Stimulated activated CD4-positive, alpha-beta T cell treated with anti-CD3 and anti-CD28 coated beads, Interleukin-2, amount 100 ng/mL, for 48 hours (primary cell): Measurements from ENCODE around the gene TRIO.

Source experiments
- DNase-seq, 2 donors: peaks; one replicate each; pipeline ENCODE4 v3.0.0-alpha.2; 2020

The TRIO gene

DNA sequence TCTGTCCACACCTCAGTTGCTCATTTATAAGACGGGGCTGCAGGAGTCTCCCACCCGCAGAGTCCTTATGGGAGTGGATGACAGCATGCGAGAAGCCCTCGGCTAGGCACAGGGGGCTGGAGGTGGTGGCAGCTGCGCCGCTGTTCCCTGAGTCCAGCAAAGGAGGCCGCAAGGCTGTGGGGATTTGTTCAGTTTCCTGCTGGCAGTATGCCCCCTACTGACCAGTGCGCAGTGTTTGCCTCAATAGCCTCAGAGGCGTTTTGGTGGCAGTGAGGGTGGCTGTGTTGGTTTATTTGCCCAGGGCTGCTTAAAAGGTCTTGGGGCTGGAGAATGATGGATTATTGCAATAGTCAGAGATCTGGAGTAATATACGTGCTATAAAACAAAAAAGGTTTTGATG is 262.1 kb downstream of the TRIO start:
- no peak for DNase-seq

GRCh38 chr5:14405706-14406553 is 262.8 kb downstream of the TRIO start:
- DNase-seq = no peak

- DNase-seq = no peak
Observed at GRCh38 chr5:14406554-14406849, 263.4 kb downstream of the TRIO start.

- DNase-seq = no peak
Observed at GRCh38 chr5:14407051-14407450, 263.9 kb downstream of the TRIO start.

DNA sequence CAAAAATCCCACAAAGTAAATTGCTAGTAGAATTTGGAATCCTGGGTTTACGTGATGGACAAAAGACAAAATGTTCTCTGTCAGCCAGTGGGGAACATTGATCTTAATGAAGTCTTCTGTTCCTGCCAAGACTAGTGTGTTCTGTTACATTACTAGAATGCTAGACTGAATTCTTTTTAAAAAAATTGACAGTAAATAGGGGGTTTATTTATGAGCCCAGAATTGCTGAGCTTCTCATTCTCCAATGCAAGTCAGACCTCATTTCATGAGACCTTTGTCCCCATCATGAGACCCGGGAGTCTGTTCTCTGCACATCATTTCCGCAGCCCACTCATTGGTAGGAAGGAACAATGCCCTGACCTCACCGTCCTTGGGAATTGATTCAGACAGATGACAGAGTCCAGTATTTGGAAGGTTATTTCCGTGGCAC is 264.6 kb downstream of the TRIO start:
- no peak for DNase-seq

DNA sequence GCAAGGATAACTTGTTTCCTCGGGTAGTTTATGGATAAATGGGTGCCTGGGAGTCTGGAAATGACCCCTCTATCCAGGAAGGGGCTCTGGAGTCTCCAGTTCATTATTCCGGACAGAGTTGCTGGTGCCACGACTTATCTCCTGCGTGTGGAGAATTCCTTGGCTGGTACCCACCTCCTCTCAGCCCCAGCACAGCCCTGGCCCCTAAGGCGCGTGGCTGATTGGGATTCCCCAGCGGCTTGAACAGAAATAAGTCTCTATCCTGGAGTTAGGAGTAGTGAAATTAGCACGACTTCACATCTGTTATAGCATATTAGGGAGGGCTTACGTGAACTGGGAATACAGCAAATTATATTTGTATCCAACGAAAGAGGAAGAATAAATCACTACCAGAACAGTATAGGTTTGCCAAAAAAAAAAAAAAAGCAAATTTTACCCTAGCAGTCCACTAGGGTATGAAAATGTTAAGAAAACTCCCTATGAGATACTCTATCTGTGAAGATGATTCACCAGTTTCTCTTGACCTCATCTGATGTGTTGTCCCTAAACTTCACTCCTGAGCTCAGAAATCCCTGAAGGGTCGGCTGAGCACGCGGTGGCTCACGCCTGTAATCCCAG is 265.9 kb downstream of the TRIO start:
- no peak for DNase-seq

DNA sequence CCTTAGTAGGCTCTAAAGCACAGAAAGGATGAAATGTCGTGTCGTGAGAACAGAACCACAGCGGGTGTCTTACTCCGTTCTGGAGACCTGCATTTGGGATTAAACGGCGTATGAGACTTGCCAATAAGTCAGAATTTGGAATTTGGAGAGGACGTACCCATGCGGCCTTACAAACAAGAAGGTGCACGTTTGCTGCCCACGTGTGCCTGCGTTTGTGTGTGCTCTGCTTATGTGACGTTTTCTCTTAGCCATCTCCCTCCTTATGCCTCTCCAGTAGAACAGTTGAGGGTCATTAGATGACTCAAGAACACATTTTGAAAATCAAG is 266.9 kb downstream of the TRIO start:
- DNase-seq = no peak

DNA sequence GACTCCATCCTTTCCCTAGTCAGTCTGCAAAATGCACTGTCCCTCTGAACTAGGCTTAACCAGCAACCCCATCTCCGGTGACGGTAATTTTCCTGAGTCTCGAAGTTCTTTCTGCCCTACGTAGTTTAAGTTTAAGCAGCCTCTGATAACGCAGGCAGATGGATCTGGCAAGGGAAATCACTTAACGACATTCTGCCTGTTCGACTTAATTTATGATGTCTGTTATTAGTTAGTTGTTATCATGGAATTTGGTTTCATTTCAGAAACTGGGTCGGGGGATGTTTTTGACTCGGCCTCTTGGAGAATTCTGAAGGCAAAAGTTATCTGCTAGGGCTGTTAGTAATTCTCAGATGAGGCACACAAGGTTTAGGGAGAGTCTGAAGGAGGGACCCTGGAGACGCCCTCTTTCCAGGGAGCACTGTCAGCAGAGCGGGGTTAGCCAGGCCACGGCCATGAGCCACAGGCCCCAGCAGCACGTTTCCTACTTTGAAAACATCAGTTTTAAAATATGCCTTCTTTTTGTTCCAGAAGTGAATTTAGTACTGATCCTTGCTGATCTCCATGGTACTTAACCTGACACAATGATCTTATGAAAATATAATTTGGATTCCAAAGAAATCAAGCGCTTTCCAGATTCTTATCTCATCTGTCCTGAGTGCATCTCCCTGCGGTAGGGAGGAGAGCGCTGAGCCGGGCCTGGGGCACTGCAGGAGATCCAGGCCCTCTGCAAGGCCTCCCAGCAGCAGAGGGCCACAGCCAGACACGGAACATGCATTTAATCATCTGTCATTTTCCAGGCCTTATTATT is 267.5 kb downstream of the TRIO start:
- no peak for DNase-seq

DNA sequence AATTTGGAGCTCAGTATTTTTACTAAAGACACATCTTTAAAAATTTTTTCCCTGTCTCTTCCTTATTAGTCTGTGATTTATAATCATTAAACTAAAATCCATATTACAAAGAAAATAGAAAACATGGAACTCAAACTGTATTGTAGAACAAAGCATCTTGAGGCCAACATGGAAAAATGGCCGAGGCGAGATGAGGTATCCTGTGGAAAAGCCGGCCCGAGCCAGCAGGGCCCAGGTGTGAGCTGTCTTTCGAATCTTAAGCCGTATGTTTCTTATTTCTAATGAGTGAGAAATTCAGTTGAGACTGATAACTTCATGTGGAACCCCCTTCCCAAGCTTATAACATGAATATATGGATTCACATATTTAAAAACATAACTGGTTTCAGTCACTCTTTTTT is 268.1 kb downstream of the TRIO start:
- DNase-seq = no peak

DNA sequence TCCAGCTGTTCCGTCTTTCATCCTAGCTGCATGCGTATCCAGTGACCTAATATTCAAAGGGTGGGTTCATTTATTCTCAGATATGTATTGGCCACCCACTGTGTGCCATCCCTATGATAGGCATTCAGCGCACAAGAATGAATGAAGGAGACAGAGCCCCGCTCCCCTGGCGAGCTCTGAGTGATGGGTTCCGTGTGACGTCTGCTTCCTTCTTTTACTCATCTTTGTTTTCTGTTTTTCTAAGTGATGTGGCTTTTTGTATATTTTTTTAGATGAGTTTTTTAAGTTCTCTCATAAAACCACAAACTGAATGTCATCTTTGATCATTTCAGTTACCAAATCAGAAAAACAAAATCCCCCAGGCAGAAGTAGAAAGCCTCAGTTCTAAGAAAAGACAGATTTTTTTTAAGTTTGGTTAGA is 270.2 kb downstream of the TRIO start:
- DNase-seq = no peak

DNA sequence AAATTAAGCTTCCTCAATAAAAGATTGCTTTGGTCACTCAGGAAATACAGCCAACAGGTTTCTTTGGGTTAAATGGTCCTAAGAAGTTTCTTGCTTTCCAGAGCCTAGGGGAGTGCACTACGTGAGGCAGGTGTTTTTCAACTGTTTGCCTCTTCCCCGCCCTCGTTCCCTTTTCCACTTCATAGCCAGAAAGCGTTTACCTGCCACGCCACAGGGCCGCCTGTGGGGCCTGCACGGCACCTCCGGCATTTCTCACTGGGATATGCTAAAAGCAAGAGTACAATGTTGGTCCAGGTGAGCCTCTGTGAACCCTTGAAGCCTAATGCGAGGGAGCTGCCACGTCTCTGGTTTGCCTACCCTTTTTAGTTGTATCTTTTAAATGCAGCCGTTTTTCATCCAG is 270.9 kb downstream of the TRIO start:
- DNase-seq = no peak

DNA sequence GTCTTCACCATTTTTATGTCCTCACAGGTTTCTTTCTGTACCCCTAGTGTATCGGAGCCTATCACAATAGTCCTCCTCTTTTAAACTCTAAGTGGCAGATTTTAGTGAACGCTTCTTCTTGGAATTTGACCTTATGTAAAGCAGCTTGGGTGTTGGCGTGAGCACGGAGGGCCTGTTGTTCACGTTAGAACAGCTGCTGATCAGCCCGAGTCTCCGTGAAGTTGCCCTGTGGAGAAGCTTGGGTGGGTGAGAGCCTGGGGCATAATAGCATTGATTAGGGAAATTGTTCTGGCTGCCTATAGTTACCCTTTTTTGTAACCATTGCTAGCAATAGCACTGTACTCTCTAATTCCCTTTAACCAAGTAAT is 271.5 kb downstream of the TRIO start:
- DNase-seq = no peak

DNA sequence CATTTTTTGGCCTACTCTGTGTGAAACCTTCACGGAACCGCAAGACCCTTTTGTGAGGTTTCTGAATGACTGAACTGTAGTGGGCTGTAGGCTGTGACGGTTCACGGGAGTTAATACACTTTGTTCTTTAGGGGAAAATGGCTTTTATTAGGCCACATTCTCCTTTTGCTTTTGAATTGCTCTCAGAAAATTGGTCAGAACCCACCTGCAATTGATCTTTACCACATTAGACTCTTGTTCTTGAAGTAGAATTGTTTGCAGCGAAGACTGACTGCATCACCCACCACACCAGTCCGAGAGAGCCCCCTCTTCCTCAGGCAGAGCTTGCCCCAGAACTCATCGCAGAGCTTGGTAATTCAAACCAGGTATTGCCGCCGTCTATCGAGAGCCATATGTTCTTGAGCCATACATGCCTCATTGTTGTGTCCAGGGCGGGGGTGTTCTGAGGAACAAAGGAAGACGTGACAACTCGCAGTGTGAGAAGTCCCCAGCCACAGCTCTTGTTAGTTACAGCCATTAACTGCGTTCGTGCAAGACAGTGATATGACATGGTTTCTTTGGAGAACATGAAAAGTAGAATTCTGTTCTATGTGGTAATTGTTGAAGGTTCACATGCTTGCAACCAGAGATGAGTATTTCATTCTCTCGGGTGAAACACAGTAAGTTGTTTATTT is 272.0 kb downstream of the TRIO start:
- DNase-seq = no peak

- no peak for DNase-seq
Observed at GRCh38 chr5:14415698-14416074, 272.5 kb downstream of the TRIO start.

DNA sequence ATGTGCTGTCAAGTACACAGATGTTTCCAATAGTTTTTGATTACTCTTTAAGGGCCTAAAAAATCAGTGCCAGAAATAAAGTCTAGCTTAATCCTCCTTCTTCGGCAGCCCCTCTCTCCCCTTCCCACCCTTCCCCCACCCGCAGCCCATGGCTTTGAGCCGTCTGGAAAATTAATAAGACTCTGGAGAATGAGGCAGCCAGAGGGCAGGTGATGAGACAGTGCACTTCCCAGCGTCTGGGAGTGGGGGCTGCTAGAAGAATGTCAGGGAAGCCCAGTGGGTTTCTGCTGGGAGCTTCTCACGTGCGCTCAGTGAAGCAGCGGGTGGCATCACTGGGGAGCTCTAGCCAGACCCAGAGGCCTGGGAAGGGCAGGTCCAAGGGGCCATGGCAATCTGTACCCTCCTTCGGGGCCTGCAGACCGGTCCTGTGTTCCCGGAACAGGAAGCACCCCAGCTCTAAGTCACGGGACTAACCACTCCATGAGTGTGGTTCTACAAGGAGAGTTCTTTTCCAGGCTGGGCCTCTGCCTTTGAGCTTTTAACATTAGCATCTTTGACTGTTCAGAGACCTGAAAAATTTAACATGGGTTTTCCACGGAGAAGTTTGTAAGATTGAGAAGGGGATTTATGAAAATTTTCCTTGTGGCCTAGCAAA is 273.6 kb downstream of the TRIO start:
- no peak for DNase-seq

DNA sequence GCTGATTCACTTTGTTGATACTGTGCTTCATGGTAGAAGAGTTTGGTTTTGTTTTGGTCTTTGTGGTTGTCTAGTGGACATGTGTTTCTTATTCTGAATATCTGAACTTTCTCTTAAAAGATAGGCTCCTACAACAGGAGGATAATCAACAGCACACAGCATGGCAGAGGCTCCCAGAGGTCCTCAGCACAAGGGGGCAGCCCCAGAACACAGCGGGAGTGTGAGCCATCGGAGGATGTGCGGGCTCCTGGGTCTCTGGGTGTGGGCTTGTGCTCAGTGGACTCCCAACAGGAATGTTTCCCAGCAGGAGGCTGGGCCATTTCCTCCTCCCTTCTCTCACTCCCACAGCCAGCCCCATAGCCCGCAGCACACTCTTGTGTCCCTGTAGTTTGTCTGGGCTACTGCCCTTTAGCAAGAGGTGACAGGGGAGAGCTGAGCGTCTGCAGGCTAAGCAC is 274.2 kb downstream of the TRIO start:
- DNase-seq = no peak

DNA sequence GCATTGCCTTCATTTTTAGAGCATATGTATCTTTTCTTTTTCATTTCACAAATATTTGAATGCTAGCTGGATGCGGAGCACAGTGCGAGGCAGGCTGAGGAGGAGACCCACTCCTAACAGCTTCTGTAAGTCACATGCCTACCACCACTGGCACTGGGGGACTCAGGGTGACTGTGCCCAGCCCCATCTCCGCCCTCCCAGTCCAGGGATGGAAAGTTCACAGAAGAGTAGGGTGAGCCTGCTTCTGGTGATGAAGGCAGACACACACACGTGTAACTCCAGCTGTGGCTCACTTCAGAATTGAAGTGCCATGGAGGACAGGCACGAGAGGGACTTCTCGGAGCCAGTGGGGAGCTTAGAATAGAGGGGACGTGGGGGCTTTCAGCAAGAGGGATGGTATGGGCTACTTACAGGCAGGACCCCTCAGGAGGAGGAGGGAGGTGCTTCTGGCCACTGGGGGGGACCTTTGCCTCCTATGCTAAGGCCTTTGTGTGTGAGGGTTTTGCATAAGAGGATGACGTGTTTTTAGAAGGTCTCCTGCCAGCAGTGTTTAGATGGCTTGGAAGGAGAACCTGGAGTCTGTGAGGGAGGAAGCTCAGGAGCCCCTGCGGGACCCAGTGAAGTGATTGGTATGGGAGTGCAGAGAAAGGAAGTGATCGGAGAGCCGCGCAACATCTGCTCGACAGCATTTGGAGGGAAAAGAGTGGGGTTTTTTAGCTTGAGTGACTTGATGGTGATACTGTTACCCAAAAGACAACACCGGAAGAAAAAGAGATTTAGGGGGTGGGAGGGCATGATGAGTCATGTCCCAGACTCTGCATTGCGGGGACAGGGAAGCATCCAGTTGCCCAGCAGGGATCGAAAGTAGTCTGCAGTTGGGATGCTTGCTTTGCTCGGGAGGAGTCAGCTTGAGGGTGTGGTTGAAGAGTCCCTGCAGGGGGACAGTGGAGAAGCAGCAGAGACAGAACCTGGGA is 274.9 kb downstream of the TRIO start:
- DNase-seq = no peak

DNA sequence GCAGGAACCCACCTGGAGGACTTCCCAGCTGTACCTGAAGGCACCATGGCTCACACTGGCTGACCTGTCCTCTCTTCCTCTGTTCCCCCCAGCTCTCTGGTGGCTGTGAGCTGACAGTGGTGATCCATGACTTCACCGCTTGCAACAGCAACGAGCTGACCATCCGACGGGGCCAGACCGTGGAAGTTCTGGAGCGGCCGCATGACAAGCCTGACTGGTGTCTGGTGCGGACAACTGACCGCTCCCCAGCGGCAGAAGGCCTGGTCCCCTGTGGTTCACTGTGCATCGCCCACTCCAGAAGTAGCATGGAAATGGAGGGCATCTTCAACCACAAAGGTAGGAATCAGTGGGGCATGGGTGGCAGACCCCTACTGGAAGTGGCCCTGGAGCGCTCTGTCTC is 276.5 kb downstream of the TRIO start:
- no peak for DNase-seq

- DNase-seq = no peak
Observed at GRCh38 chr5:14420101-14420811, 277.1 kb downstream of the TRIO start.

DNA sequence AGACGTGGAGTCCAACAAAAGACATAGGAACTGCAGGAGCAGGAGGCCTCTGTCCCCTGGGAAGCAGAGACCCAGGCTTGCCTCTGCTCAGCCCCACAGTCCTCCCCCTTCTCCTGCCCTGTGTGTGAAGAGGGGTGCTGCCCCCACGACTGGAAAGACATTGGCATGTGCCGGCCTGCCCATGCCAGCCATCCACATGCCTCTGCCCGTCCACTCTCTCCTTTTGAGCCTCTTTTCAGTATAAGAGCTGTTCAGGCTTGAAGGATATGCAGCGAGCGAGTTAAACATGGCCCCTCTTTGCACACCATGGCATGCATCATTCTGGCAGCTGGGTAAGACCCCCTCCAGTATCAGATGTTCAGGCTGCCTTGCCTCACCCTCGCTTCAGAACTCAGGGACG is 278.7 kb downstream of the TRIO start:
- DNase-seq = no peak
